Spleen (tissue), 11 donors: Measurements from ENCODE around the gene SLC39A11. TPM values are rescaled to one million over a fixed set of nuclear protein-coding genes. Genes with fewer than 3 reads are reported as not detected.

Experiments
- DNase-seq: peaks from one replicate; pipeline ENCODE4 v3.0.0-alpha.2; 2020
- H3K27ac ChIP-seq, 8 donors: fragments of 200-600 bp; sonication (generic) in 7 of 8; 1 replicate in 4 of 8; 2 replicates in 4 of 8; pipeline versions ENCODE4 v1.5.0 to v1.8.0; 2016 to 2021; ENCODE audit warnings: inconsistent platforms in 4 of 8, mild to moderate bottlenecking in 4 of 8, moderate library complexity in 1 of 8
- H3K27me3 ChIP-seq, 7 donors: fragments of 200-600 bp; sonication (generic) in 6 of 7; replicated peaks in 1 of 7; 1 replicate in 4 of 7; 2 replicates in 3 of 7; pipeline versions ENCODE4 v1.5.0 to v1.8.0; 2016 to 2021; ENCODE audit warnings: inconsistent platforms in 3 of 7, mild to moderate bottlenecking in 1 of 7
- H3K36me3 ChIP-seq, 6 donors: fragments of 200-600 bp; sonication (generic) in 5 of 6; 1 replicate in 4 of 6; 2 replicates in 2 of 6; pipeline versions ENCODE4 v1.5.0 to v1.8.0; 2016 to 2021; ENCODE audit warnings: inconsistent platforms in 2 of 6
- H3K4me1 ChIP-seq, 6 donors: fragments of 200-600 bp; sonication (generic) in 5 of 6; 1 replicate in 3 of 6; 2 replicates in 3 of 6; pipeline versions ENCODE4 v1.5.0 to v1.8.0; 2016 to 2021; ENCODE audit warnings: inconsistent platforms in 3 of 6
- H3K4me3 ChIP-seq, 8 donors: fragments of 200-600 bp; sonication (generic) in 7 of 8; 1 replicate in 4 of 8; 2 replicates in 4 of 8; pipeline versions ENCODE4 v1.5.0 to v1.8.0; 2016 to 2021; ENCODE audit warnings: inconsistent platforms in 4 of 8, mild to moderate bottlenecking in 4 of 8, moderate library complexity in 2 of 8
- H3K9me3 ChIP-seq, 8 donors: fragments of 200-600 bp; sonication (generic) in 7 of 8; 1 replicate in 4 of 8; 2 replicates in 4 of 8; pipeline versions ENCODE4 v1.5.0 to v1.8.0; 2016 to 2021; ENCODE audit warnings: inconsistent platforms in 4 of 8
- CTCF ChIP-seq, 11 experiments: fragments of 200-600 bp in 7 of 11; fragments of 450-650 bp in 4 of 11; sonication (generic) in 4 of 11; IDR thresholded peaks in 8 of 11; conservative IDR thresholded peaks in 3 of 11; 1 replicate in 7 of 11; 2 replicates in 4 of 11; pipeline versions ENCODE4 v1.4.0 to v1.8.0; 2016 to 2021; ENCODE audit warnings: antibody characterized with exemption in 11 of 11, inconsistent platforms in 4 of 11, mild to moderate bottlenecking in 1 of 11
- POLR2A ChIP-seq, 3 donors: fragments of 450-650 bp; IDR thresholded peaks; one replicate each; pipeline ENCODE4 v1.5.1; 2017; ENCODE audit warnings: antibody characterized with exemption in 3 of 3, mild to moderate bottlenecking in 1 of 3
- POLR2AphosphoS5 ChIP-seq, 3 donors: sonication (generic); formaldehyde crosslinking; IDR thresholded peaks; one replicate each; pipeline ENCODE4 v1.5.1; 2017; ENCODE audit warnings: antibody characterized with exemption in 3 of 3
- WGBS, 5 donors: extraction: QIAGEN DNeasy Blood & Tissue Kit in 3 of 5; methylation state at CpG; one replicate each; pipeline versions ENCODE4 v1.1.5 to v1.1.7; 2013 to 2018; 5-methylcytosine and 5-hydroxymethylcytosine counted together
- intact Hi-C: fragments of 100-400 bp; cut with DNase I; formaldehyde crosslinking; loops from one replicate; pipeline ENCODE4 v1.15.0; 2023; ENCODE audit warnings: low total_unique reads
- polyA plus RNA-seq, 3 donors: library from polyadenylated mRNA; stranded (reverse); fragments of 200-250 nt; gene quantifications; one replicate each; pipeline ENCODE4 v1.2.1, GENCODE V29; 2013
- total RNA-seq, 7 donors: library from RNA; depleted of rRNA in 3 of 7; stranded (reverse); fragments of >200 nt in 3 of 7; fragmentation: NEBNext Ultra II Directional in 4 of 7; extraction: Animal tissue kit (Norgen Biotek cat#: 25700) in 4 of 7; gene quantifications; one replicate each; pipeline versions ENCODE4 v1.1.0 to v1.2.1, GENCODE V29; 2016 to 2021
- donor health status: healthy with polysubstance abuse.
- donor health status: DM: no; HTN: no; CAD: no; lungs with moderate emphysema.
- donor health status: DM: no; HTN: no; CAD: no.
- donor health status: Bipolar disorder and iron deficiency.
- donor health status: healthy.
- donor health status: DM: no; HTN: no; CAD: no.
- donor health status: DM: yes; HTN: yes; CAD: no.

Gene SLC39A11
- total and polyA plus RNA-seq, 10 donors: 4.1 to 45.2 (median 27.8) TPM

GRCh38 chr17:73091410-73091769 is 1.1 kb downstream of the SLC39A11 start:
- Histone ChIP-seq H3K36me3 (peaks cover 0 to 25% (median 10%) of the 10 kb centered on the region in 6 donors), H3K27ac (peak overlapping the region in 4 of 8 donors; percentile 53 to 84 (median 76)), H3K4me1 (peaks cover 7 to 57% (median 29%) of the 10 kb centered on the region in 6 donors), H3K27me3 (no peaks in the 10 kb centered on the region), H3K4me3 (peak overlapping the region in 5 of 8 donors; percentile 63 to 77 (median 71)), H3K9me3 (no peaks in the 10 kb centered on the region)
- intact Hi-C loops: no loop called here
- no peak for DNase-seq
- TF ChIP-seq POLR2AphosphoS5 (IDR thresholded peaks at IDR 0.05) (no peak), CTCF (IDR thresholded peaks at IDR 0.05 in 8 of 11, conservative IDR thresholded peaks at IDR 0.05 in 3 of 11) (no peak), POLR2A (IDR thresholded peaks at IDR 0.05) (no peak)
- 46 to 55% (median 48%) methylated on average over 4 of the region's 4 CpGs for WGBS, 5 donors

- peaks cover 0 to 33% (median 11%) of the 10 kb centered on the region in 6 donors for H3K36me3 ChIP-seq
- H3K4me1 ChIP-seq: peaks cover 7 to 52% (median 29%) of the 10 kb centered on the region in 6 donors
- peak overlapping the region in 2 of 8 donors; percentile 25 to 84 for H3K27ac ChIP-seq
- H3K9me3 ChIP-seq: no peaks in the 10 kb centered on the region
- TF ChIP-seq POLR2A (IDR thresholded peaks at IDR 0.05) (no peak), CTCF (IDR thresholded peaks at IDR 0.05 in 8 of 11, conservative IDR thresholded peaks at IDR 0.05 in 3 of 11) (no peak), POLR2AphosphoS5 (IDR thresholded peaks at IDR 0.05) (no peak)
- H3K27me3 ChIP-seq: no peaks in the 10 kb centered on the region
- no peak overlapping the region for H3K4me3 ChIP-seq
- intact Hi-C loops: no loop called here
- WGBS, 5 donors: 84 to 93% (median 90%) methylated on average over 11 of the region's 11 CpGs
- no peak for DNase-seq
Measured at GRCh38 chr17:73090396-73091202, 1.9 kb downstream of the SLC39A11 start.

GRCh38 chr17:73089322-73090317 is 2.9 kb downstream of the SLC39A11 start:
- Histone ChIP-seq H3K4me3 (no peak overlapping the region), H3K27me3 (no peaks in the 10 kb centered on the region), H3K27ac (peak overlapping the region in 3 of 8 donors; percentile 25 to 39 (median 36)), H3K4me1 (peaks cover 7 to 52% (median 29%) of the 10 kb centered on the region in 6 donors), H3K9me3 (no peaks in the 10 kb centered on the region), H3K36me3 (peaks cover 0 to 42% (median 17%) of the 10 kb centered on the region in 6 donors)
- intact Hi-C loops: no loop called here
- no peak for TF ChIP-seq POLR2A (IDR thresholded peaks at IDR 0.05)
- peak in 1 of 3 donors; percentile 47 for TF ChIP-seq POLR2AphosphoS5 (IDR thresholded peaks at IDR 0.05)
- WGBS, 5 donors: 84 to 91% (median 90%) methylated on average over 12 of the region's 12 CpGs
- no peak for DNase-seq

GRCh38 chr17:73088561-73088960 is 3.9 kb downstream of the SLC39A11 start:
- no peaks in the 10 kb centered on the region for H3K27me3 ChIP-seq
- no peak for TF ChIP-seq CTCF (IDR thresholded peaks at IDR 0.05 in 8 of 11, conservative IDR thresholded peaks at IDR 0.05 in 3 of 11)
- no peak for TF ChIP-seq POLR2A (IDR thresholded peaks at IDR 0.05)
- no peak for TF ChIP-seq POLR2AphosphoS5 (IDR thresholded peaks at IDR 0.05)
- H3K4me1 ChIP-seq: peaks cover 7 to 47% (median 29%) of the 10 kb centered on the region in 6 donors
- DNase-seq: no peak
- intact Hi-C loops: no loop called here
- peaks cover 0 to 6% (median 2%) of the 10 kb centered on the region in 8 donors for H3K9me3 ChIP-seq
- H3K36me3 ChIP-seq: peaks cover 0 to 53% (median 28%) of the 10 kb centered on the region in 6 donors
- no peak overlapping the region for H3K27ac ChIP-seq
- 83 to 94% (median 92%) methylated on average over 10 of the region's 10 CpGs for WGBS, 5 donors
- no peak overlapping the region for H3K4me3 ChIP-seq
